GM21576 (cell line): ENCODE measurements around the gene C4BPB.

Source experiments
- ATAC-seq: cut with Tn5 transposase; IDR thresholded peaks from one replicate; pipeline ENCODE4 v1.9.1; 2021; ENCODE audit warnings: mild to moderate bottlenecking, moderate library complexity; ENCODE audit not compliant: unreplicated experiment

C4BPB gene

DNA sequence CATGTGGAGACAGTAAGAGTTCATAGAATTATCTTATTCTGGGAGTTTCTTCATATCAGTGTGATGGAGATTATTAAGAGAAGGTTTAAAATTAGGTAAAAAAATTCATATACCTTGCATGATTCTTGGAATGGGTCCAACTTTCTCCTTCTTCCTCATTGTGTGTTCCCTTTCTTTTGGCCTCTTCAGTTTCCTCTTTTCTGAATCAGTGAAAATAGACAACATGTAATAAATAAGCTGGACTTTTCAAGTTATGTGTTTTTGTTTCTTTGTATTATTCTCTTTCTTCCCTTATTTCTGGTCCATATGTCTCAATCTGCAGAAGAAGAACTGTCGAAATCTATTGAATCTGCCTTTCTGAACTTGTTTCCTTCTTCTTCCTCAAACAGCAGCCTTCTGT lies 45.9 kb downstream of the C4BPB start:
- no peak for ATAC-seq

GRCh38 chr1:207139616-207140015 lies 51.0 kb downstream of the C4BPB start:
- no peak for ATAC-seq

DNA sequence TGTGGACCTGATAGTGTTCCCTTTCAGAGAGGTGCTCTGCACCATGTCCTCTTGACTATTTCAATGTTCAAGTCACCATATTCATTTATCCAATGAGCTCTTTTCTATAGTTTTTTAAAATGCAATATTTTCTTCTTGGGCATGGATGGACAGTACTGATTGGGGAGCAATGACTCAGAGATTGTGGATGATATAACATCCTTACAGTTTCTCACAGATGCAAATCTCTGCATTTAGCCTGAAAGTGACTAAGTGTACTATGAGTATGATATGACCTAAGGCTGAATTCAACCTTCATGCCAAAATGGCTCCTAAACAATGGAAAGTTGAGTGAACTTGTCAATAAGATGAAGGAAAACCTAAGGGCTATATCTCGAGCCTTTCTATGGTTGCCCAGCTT lies 51.9 kb downstream of the C4BPB start:
- no peak for ATAC-seq

- ATAC-seq, result no peak
Measured at GRCh38 chr1:207145401-207146058, 56.9 kb downstream of the C4BPB start.
